HepG2 (cell line): ENCODE measurements around the gene PCNX1. TPM values are rescaled to one million over a fixed set of nuclear protein-coding genes. Genes with fewer than 3 reads are reported as not detected.

Source experiments
- ATAC-seq: fragments of 200-7000 bp; cut with Tn5 transposase; 3 replicates; pipeline ENCODE4 v1.9.1; 2020; ENCODE audit warnings: mild to moderate bottlenecking, moderate library complexity
- BruUV-seq: library from RNA; stranded (reverse); fragments of 400-500 nt; replicated peaks from 2 replicates; lab custom pipeline; 2021; lab: Mats Ljungman, UMichigan
- CTCF ChIA-PET: fragments of 300-600 bp; formaldehyde crosslinking; extraction: SDS; loops from one replicate; lab custom pipeline; 2021; ENCODE audit warnings: low total read pairs, inconsistent platforms, low intra/inter-chr PET ratio; lab: Yijun Ruan, JAX
- POLR2A ChIA-PET: fragments of 350-600 bp; sonication (Branson Sonifier 250); formaldehyde crosslinking; loops from one replicate; lab custom pipeline; 2020; ENCODE audit warnings: antibody characterized with exemption, inconsistent platforms; lab: Yijun Ruan, JAX
- DNase-seq: peaks from one replicate; pipeline ENCODE4 v3.0.0-alpha.2; 2015; ENCODE audit warnings: low spot score
- FAIRE-seq: peaks from 3 replicates; lab custom pipeline; 2011; peaks lifted over from hg19 to GRCh38; lab: Jason Lieb, UNC
- H2AFZ ChIP-seq: one replicate; pipeline ENCODE4 v1.6.1; 2011; ENCODE audit warnings: low read length, inconsistent platforms
- H3K27ac ChIP-seq: fragments of 300-600 bp; 3 replicates; pipeline ENCODE4 v1.8.0; 2011; ENCODE audit warnings: mixed run types, mild to moderate bottlenecking, mixed read lengths, low read length, inconsistent platforms; ENCODE audit not compliant: insufficient read depth; ENCODE audit errors: extremely low read length
- H3K27me3 ChIP-seq, 2 experiments: fragments of 200-600 bp in 1 of 2; 2 replicates in 1 of 2; 3 replicates in 1 of 2; pipeline versions ENCODE4 v1.6.0 to v1.8.0; 2011; ENCODE audit warnings: low read length in 2 of 2, mild to moderate bottlenecking in 2 of 2, moderate library complexity in 2 of 2, inconsistent platforms in 1 of 2; ENCODE audit not compliant: insufficient read depth in 2 of 2, control insufficient read depth in 1 of 2
- H3K36me3 ChIP-seq, 2 experiments: fragments of 200-600 bp in 1 of 2; replicated peaks in 1 of 2; 2 replicates in 1 of 2; 3 replicates in 1 of 2; pipeline versions ENCODE4 v1.5.1 to v1.8.0; 2011; ENCODE audit warnings: low read length in 2 of 2, inconsistent platforms in 1 of 2; ENCODE audit not compliant: insufficient read depth in 2 of 2, control insufficient read depth in 1 of 2
- H3K4me1 ChIP-seq: 2 replicates; pipeline ENCODE4 v1.5.1; 2012; ENCODE audit warnings: low read length, inconsistent platforms; ENCODE audit not compliant: insufficient read depth
- H3K4me2 ChIP-seq: 2 replicates; pipeline ENCODE4 v1.6.0; 2011; ENCODE audit warnings: low read depth, low read length, inconsistent platforms
- H3K4me3 ChIP-seq, 3 experiments: fragments of 200-600 bp in 1 of 3; sonication (generic), shearing (Covaris generic) in 1 of 3; replicated peaks in 1 of 3; 2 replicates each; pipeline ENCODE4 v1.5.1; 2011 to 2016; ENCODE audit warnings: low read length in 3 of 3, inconsistent platforms in 2 of 3, low read depth in 2 of 3, mild to moderate bottlenecking in 2 of 3, control low read depth in 1 of 3, mixed read lengths in 1 of 3; ENCODE audit not compliant: insufficient read depth in 1 of 3
- H3K79me2 ChIP-seq: one replicate; pipeline ENCODE4 v1.6.1; 2011; ENCODE audit warnings: low read length, inconsistent platforms; ENCODE audit not compliant: insufficient read depth
- H3K9ac ChIP-seq: 2 replicates; pipeline ENCODE4 v1.6.0; 2011; ENCODE audit warnings: mild to moderate bottlenecking, low read depth, low read length, inconsistent platforms; ENCODE audit not compliant: insufficient read depth
- H3K9me3 ChIP-seq: 2 replicates; pipeline ENCODE4 v1.5.1; 2012; ENCODE audit warnings: mild to moderate bottlenecking, low read length
- H4K20me1 ChIP-seq: 2 replicates; pipeline ENCODE4 v1.6.0; 2011; ENCODE audit warnings: inconsistent platforms, mild to moderate bottlenecking, low read length, moderate library complexity; ENCODE audit not compliant: insufficient read depth
- AFF4 ChIP-seq: sonication (generic); formaldehyde crosslinking; IDR thresholded peaks from 2 replicates; pipeline ENCODE4 v1.4.0; 2020; ENCODE audit warnings: missing genetic modification reagents
- CENPBD1 ChIP-seq: sonication (generic); formaldehyde crosslinking; IDR thresholded peaks from 2 replicates; pipeline ENCODE4 v1.8.0; 2022; ENCODE audit warnings: missing genetic modification reagents, low read depth, mild to moderate bottlenecking, borderline replicate concordance
- HBP1 ChIP-seq: IDR thresholded peaks from 2 replicates; pipeline ENCODE4 v1.6.1; 2016; ENCODE audit warnings: low read depth, control low read depth
- HNF1A ChIP-seq, 2 experiments: sonication (generic) in 1 of 2; formaldehyde crosslinking in 1 of 2; IDR thresholded peaks; 2 replicates each; pipeline versions ENCODE4 v1.4.0 to v1.6.1; 2016 to 2020; ENCODE audit warnings: borderline replicate concordance in 1 of 2, low read depth in 1 of 2, mild to moderate bottlenecking in 1 of 2, missing genetic modification reagents in 1 of 2
- SALL1 ChIP-seq: sonication (generic); formaldehyde crosslinking; IDR thresholded peaks from 2 replicates; pipeline ENCODE4 v1.8.0; 2022; ENCODE audit warnings: mild to moderate bottlenecking, missing genetic modification reagents
- ZNF432 ChIP-seq: sonication (generic); formaldehyde crosslinking; IDR thresholded peaks from 2 replicates; pipeline ENCODE4 v1.5.0; 2020; ENCODE audit warnings: missing genetic modification reagents, mild to moderate bottlenecking, borderline replicate concordance
- ZNF598 ChIP-seq: sonication (generic); formaldehyde crosslinking; IDR thresholded peaks from 2 replicates; pipeline ENCODE4 v1.5.1; 2020; ENCODE audit warnings: mild to moderate bottlenecking, missing genetic modification reagents, borderline replicate concordance
- ZNF7 ChIP-seq: IDR thresholded peaks from 2 replicates; pipeline ENCODE4 v1.6.1; 2016; ENCODE audit warnings: missing biosample characterization, missing genetic modification reagents
- WGBS: methylation state at CpG from one replicate; pipeline ENCODE4 v1.1.6; 2017; ENCODE audit warnings: low lambda C conversion rate; 5-methylcytosine and 5-hydroxymethylcytosine counted together
- in situ Hi-C: cut with HindIII; loops from 2 replicates; pipeline ENCODE4 v1.10.0; 2017; ENCODE audit warnings: low pct_unique_long_range_greater_than_20kb; ENCODE audit not compliant: extremely low pct_ligation_motif_present
- intact Hi-C: fragments of 100-400 bp; cut with micrococcal nuclease; formaldehyde crosslinking; loops from one replicate; pipeline ENCODE4 v1.10.0; 2022; ENCODE audit not compliant: unreplicated experiment
- polyA plus RNA-seq, 8 experiments: library from polyadenylated mRNA; depleted of rRNA in 3 of 8; stranded (reverse) in 7 of 8; unstranded in 1 of 8; fragments of >200 nt; fragmentation: Illumina TruSeq in 4 of 8; extraction: Trizol in 4 of 8; gene quantifications; 2 replicates each; pipeline versions ENCODE4 v1.2.1 to v1.2.3, GENCODE V29; 2011 to 2016; ENCODE audit warnings: low read depth in 4 of 8, missing spikeins in 1 of 8, mixed read lengths in 1 of 8; ENCODE audit not compliant: insufficient read depth in 1 of 8
- total RNA-seq, 5 experiments: library from RNA; depleted of rRNA; stranded (reverse); fragments of >200 nt; fragmentation: Illumina TruSeq; extraction: Trizol; gene quantifications; 2 replicates each; pipeline ENCODE4 v1.2.3, GENCODE V29; 2016; ENCODE audit warnings: low read depth in 1 of 5

The PCNX1 gene
- total and polyA plus RNA-seq, 2 of the 13 experiments (the other 11 are each of a cell fraction or from before 2014, with no cell fraction given), result 24.9 to 30.3 TPM

- H3K36me3 ChIP-seq, result no peaks in the 10 kb centered on the region
- ATAC-seq (no peak), FAIRE-seq (no peak), DNase-seq (no peak)
- POLR2A ChIA-PET, result no interaction called here
- 90% methylated on average over 1 of the region's 1 CpG for WGBS
- TF ChIP-seq ZNF598 (CRISPR knock-in tag), result no peak
- no peak for TF ChIP-seq HNF1A (IDR thresholded peaks at IDR 0.05; ENCODE audit: low read depth)
- no peak for TF ChIP-seq HNF1A (CRISPR knock-in tag; IDR thresholded peaks at IDR 0.05; ENCODE audit: borderline replicate concordance)
- TF ChIP-seq CENPBD1 (CRISPR knock-in tag), result no peak
- TF ChIP-seq SALL1 (CRISPR knock-in tag), result no peak
- no peak for TF ChIP-seq ZNF432
- no peak for TF ChIP-seq HBP1
- TF ChIP-seq ZNF7 (CRISPR knock-in tag), result no peak
- TF ChIP-seq AFF4 (CRISPR knock-in tag), result no peak
- no peak overlapping the region for H3K4me3 ChIP-seq
- H4K20me1 ChIP-seq, result no peaks in the 10 kb centered on the region
- intact Hi-C loops, result no loop called here
- no TSS peak for BruUV-seq
- no peaks in the 10 kb centered on the region for H3K9me3 ChIP-seq
- H3K27ac ChIP-seq, result no peak overlapping the region
- H2AFZ ChIP-seq, result no peak overlapping the region
- in situ Hi-C loops, result no loop called here
- CTCF ChIA-PET, result no interaction called here
- peaks cover 50% of the 10 kb centered on the region for H3K4me1 ChIP-seq
- H3K27me3 ChIP-seq, result no peaks in the 10 kb centered on the region
- H3K4me2 ChIP-seq, result no peak overlapping the region
- H3K79me2 ChIP-seq, result no peaks in the 10 kb centered on the region
- H3K9ac ChIP-seq, result no peak overlapping the region
Measured at GRCh38 chr14:71119832-71120231, 212.6 kb downstream of the PCNX1 start.
